ENCODE measurements around the gene LMX1A.

DNA sequence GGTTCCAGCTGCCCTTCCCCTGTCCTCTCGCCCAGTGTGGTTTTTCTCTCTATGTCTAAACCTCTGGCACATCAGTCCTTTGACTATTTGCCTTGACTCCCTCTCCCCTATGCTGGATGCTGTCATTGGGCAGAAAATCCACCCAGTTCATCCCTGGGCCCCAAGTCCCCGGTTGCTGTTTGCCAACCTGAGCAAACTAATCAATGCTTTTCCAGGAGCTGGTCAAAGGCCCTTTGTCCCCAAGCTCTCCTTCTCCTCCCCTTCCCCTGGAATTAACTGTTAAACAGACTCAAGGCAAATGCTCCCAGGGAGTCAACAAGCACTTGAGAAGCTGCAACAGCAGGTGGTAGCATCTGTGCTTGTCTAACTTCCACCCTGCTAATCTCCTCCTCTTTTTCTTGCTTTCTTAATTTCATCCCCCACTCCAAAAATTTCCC, 102.7 kb downstream of the LMX1A start:
- TF ChIP-seq, protein P1, sequence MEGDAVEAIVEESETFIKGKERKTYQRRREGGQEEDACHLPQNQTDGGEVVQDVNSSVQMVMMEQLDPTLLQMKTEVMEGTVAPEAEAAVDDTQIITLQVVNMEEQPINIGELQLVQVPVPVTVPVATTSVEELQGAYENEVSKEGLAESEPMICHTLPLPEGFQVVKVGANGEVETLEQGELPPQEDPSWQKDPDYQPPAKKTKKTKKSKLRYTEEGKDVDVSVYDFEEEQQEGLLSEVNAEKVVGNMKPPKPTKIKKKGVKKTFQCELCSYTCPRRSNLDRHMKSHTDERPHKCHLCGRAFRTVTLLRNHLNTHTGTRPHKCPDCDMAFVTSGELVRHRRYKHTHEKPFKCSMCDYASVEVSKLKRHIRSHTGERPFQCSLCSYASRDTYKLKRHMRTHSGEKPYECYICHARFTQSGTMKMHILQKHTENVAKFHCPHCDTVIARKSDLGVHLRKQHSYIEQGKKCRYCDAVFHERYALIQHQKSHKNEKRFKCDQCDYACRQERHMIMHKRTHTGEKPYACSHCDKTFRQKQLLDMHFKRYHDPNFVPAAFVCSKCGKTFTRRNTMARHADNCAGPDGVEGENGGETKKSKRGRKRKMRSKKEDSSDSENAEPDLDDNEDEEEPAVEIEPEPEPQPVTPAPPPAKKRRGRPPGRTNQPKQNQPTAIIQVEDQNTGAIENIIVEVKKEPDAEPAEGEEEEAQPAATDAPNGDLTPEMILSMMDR (IDR thresholded peaks at IDR 0.05; ENCODE audit: poor library complexity, severe bottlenecking) = no peak
- TF ChIP-seq EZH2 (IDR thresholded peaks at IDR 0.05; ENCODE audit: borderline replicate concordance, insufficient read depth, low read length, poor library complexity, severe bottlenecking) (no peak), POLR2AphosphoS5 (IDR thresholded peaks at IDR 0.05) (no peak), MXI1 (conservative IDR thresholded peaks at IDR 0.05; ENCODE audit: poor library complexity, severe bottlenecking) (no peak), REST (IDR thresholded peaks at IDR 0.05; ENCODE audit: borderline replicate concordance) (no peak), TAF1 (IDR thresholded peaks at IDR 0.05; ENCODE audit: low read depth) (no peak), SMC3 (conservative IDR thresholded peaks at IDR 0.05; ENCODE audit: poor library complexity) (no peak), RAD21 (conservative IDR thresholded peaks at IDR 0.05) (no peak)

Data from neural cell (in vitro differentiated cells).